RKO (cell line): ENCODE data around the gene MCF2L2.
A peak's percentile ranks its signal among the peaks of the same experiment; 100 is the strongest.

Source experiments
- DNase-seq: peaks from one replicate; pipeline ENCODE4 v3.0.0-alpha.2; 2016; ENCODE audit warnings: low spot score

MCF2L2 gene

GRCh38 chr3:183163563-183163962, 264.9 kb downstream of the MCF2L2 start:
- DNase-seq: no peak

- DNase-seq: no peak
These were observed 266.7 kb downstream of the MCF2L2 start for GRCh38 chr3:183161552-183162336.

GRCh38 chr3:183160616-183161015, 267.8 kb downstream of the MCF2L2 start:
- DNase-seq: no peak

- DNase-seq: peak; percentile 33
These were observed 269.1 kb downstream of the MCF2L2 start for GRCh38 chr3:183159333-183159732.

GRCh38 chr3:183158551-183159006, 269.8 kb downstream of the MCF2L2 start:
- DNase-seq: peak; percentile 60

- DNase-seq: no peak
These were observed 270.3 kb downstream of the MCF2L2 start for GRCh38 chr3:183158113-183158512.

- no peak for DNase-seq
These were observed 272.2 kb downstream of the MCF2L2 start for GRCh38 chr3:183156266-183156665.

- no peak for DNase-seq
These were observed 272.9 kb downstream of the MCF2L2 start for GRCh38 chr3:183155499-183155898.

- no peak for DNase-seq
These were observed 275.0 kb downstream of the MCF2L2 start for GRCh38 chr3:183153210-183153950.

GRCh38 chr3:183151821-183152351, 276.5 kb downstream of the MCF2L2 start:
- DNase-seq: no peak

- DNase-seq: no peak
These were observed 277.3 kb downstream of the MCF2L2 start for GRCh38 chr3:183151086-183151485.

- no peak for DNase-seq
These were observed 278.3 kb downstream of the MCF2L2 start for GRCh38 chr3:183149915-183150750.

- no peak for DNase-seq
These were observed 280.4 kb downstream of the MCF2L2 start for GRCh38 chr3:183148056-183148455.

- no peak for DNase-seq
These were observed 284.1 kb downstream of the MCF2L2 start for GRCh38 chr3:183144363-183144762.

- no peak for DNase-seq
These were observed 286.2 kb downstream of the MCF2L2 start for GRCh38 chr3:183142199-183142598.

GRCh38 chr3:183134844-183135243, 293.6 kb downstream of the MCF2L2 start:
- no peak for DNase-seq

- no peak for DNase-seq
These were observed 296.0 kb downstream of the MCF2L2 start for GRCh38 chr3:183132409-183132808.

GRCh38 chr3:183131735-183132134, 296.7 kb downstream of the MCF2L2 start:
- no peak for DNase-seq

GRCh38 chr3:183131186-183131725, 297.2 kb downstream of the MCF2L2 start:
- DNase-seq: no peak

GRCh38 chr3:183129243-183129642, 299.2 kb downstream of the MCF2L2 start:
- DNase-seq: no peak

- DNase-seq: no peak
These were observed 299.7 kb downstream of the MCF2L2 start for GRCh38 chr3:183128709-183129108.
